Stimulated activated naive CD8-positive, alpha-beta T cell treated with anti-CD3 and anti-CD28 coated beads, Interleukin-15, amount 100 ng/mL, for 72 hours (primary cell): ENCODE measurements around the gene SOCS7.

ENCODE experiments used
- ATAC-seq: fragments of 150-1000 bp; cut with Tn5 transposase; 2 replicates; pipeline ENCODE4 v1.10.0; 2021; ENCODE audit warnings: mild to moderate bottlenecking, moderate library complexity
- DNase-seq, 2 donors: peaks; one replicate each; pipeline ENCODE4 v3.0.0; 2021 to 2022
- H3K27ac Mint-ChIP-seq, 2 donors: one replicate each; pipeline ENCODE4 v1.8.0; 2022; ENCODE audit warnings: mild to moderate bottlenecking in 2 of 2, mixed read lengths in 2 of 2, moderate library complexity in 2 of 2
- H3K27me3 Mint-ChIP-seq: one replicate; pipeline ENCODE4 v1.8.0; 2022; ENCODE audit warnings: mixed read lengths
- H3K4me1 Mint-ChIP-seq: one replicate; pipeline ENCODE4 v1.8.0; 2022; ENCODE audit warnings: mild to moderate bottlenecking, mixed read lengths
- H3K4me3 Mint-ChIP-seq, 2 donors: one replicate each; pipeline ENCODE4 v1.8.0; 2022; ENCODE audit warnings: mild to moderate bottlenecking in 2 of 2, mixed read lengths in 2 of 2, moderate library complexity in 1 of 2
- H3K9me3 Mint-ChIP-seq, 2 donors: one replicate each; pipeline ENCODE4 v1.8.0; 2022; ENCODE audit warnings: mixed read lengths in 2 of 2

Gene SOCS7

DNA sequence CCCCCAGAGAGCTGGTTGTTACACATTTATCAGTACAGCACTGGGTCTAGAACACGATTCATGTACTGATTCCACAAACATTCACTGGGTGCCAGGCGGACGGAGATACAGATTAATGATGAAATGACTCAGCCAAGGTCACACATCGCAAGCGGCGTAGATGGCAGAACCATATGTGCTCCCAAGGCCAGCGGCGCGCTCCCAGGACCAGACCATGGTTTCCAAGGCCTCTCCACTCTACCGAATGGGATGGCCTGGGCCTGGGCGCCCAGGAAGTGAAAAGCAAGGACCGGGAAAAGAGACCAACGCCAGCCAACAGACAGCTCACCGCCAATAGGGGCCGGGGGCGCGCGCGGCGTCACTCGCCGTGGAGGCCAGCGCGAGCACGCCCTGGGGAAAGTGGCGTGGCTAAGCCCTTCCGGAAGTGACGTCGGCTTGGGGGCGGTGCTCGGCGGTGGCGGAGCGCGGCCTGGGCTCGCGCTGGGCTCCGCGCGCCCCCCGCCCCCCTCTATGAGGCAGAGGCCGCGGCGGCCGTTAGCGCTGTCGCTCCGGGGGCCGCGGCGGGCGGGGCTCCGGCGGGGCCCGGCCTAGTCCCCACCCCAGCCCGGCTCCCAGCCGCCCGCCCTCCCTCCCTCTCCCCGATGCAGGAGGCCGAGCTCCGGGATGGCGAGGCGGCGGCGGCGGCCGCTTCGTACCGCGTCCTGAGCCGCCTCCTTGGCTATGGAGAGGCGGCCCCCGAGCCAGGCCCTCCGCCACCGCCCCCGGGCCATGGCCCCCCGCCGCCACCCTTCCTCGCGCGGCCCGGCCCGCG is at the start of gene SOCS7:
Gene SOCS7 (plus strand): TSS at position 433 of the 811 bp plus-strand sequence. CDS start 209 bp downstream, at position 642.
- H3K4me1 Mint-ChIP-seq, result peaks cover 63% of the 10 kb centered on the region
- ATAC-seq, result peak; percentile 95
- H3K27me3 Mint-ChIP-seq, result no peaks in the 10 kb centered on the region
- H3K27ac Mint-ChIP-seq, result peak within 1 kb of the TSS; percentile 97 to 98
- H3K9me3 Mint-ChIP-seq, result no peaks in the 10 kb centered on the region
- peak within 1 kb of the TSS; percentile 93 to 96 for H3K4me3 Mint-ChIP-seq
- DNase-seq, result peak; percentile 90 to 91

GRCh38 chr17:38315497-38315896 is 36.1 kb upstream of the SOCS7 start:
- H3K27me3 Mint-ChIP-seq, result no peaks in the 10 kb centered on the region

DNA sequence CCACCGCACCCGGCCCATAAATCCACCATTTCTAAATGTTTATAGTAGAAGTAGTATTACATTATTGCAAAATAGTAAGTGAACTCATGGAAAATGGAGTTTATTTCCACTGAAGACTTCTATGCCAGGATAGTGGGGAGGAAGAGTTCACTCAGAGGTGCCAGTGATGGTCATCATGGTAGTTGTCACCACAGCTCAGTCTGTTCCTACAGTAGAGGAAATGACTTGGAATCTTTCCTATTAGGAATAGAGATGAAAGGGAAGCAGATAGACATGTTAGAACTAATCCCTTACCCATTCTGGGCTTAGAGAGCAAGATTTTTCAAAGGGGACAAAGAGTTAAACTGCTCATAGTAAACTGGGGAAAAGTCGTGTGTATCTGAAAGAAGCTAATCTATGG is 34.6 kb upstream of the SOCS7 start:
- ATAC-seq, result no peak
- H3K9me3 Mint-ChIP-seq, result no peaks in the 10 kb centered on the region
- DNase-seq, result no peak
- H3K27ac Mint-ChIP-seq, result peak overlapping the region in 1 of 2 donors; percentile 31
- no peaks in the 10 kb centered on the region for H3K27me3 Mint-ChIP-seq
- no peaks in the 10 kb centered on the region for H3K4me1 Mint-ChIP-seq
- H3K4me3 Mint-ChIP-seq, result no peak overlapping the region

More at GRCh38 chr17:38315497-38315896, 36.1 kb upstream of the SOCS7 start:
- Mint-ChIP-seq H3K4me3 (no peak overlapping the region), H3K4me1 (no peaks in the 10 kb centered on the region), H3K9me3 (no peaks in the 10 kb centered on the region), H3K27ac (no peak overlapping the region)
- DNase-seq (no peak), ATAC-seq (no peak)

GRCh38 chr17:38320482-38320881 is 31.2 kb upstream of the SOCS7 start:
- Mint-ChIP-seq H3K9me3 (no peaks in the 10 kb centered on the region), H3K4me3 (no peak overlapping the region), H3K27me3 (no peaks in the 10 kb centered on the region), H3K4me1 (peaks cover 7% of the 10 kb centered on the region), H3K27ac (no peak overlapping the region)
- ATAC-seq (no peak), DNase-seq (no peak)

DNA sequence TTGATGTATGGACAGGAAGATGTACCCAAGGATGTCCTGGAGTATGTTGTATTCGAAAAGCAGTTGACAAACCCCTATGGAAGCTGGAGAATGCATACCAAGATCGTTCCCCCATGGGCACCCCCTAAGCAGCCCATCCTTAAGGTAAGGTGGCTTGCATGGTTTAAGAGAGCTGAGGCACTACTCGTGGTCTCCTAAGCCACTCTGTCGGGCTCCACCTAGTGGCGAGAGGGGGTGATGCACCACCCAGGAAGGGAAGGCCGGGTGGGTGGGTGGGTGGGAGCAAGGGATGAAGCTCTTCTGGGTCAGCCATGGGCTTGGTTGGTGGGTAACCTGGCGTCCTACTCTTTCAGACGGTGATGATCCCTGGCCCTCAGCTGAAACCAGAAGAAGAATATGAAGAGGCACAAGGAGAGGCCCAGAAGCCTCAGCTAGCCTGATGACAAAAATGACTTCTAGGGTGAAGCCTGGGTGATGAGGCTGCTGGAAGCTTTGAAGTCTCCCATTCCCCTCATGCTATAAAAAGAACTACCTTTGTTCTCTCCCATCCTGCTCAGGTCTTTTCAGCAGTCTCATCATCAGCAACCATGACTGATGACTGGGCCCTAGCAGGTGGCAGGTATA is 29.4 kb upstream of the SOCS7 start:
- Mint-ChIP-seq H3K4me3 (no peak overlapping the region), H3K27me3 (no peaks in the 10 kb centered on the region), H3K9me3 (no peaks in the 10 kb centered on the region), H3K27ac (no peak overlapping the region), H3K4me1 (peaks cover 16% of the 10 kb centered on the region)
- ATAC-seq, result peak; percentile 86
- peak; percentile 68 to 70 for DNase-seq

GRCh38 chr17:38322897-38323296 is 28.7 kb upstream of the SOCS7 start:
- H3K4me3 Mint-ChIP-seq, result no peak overlapping the region
- H3K27ac Mint-ChIP-seq, result no peak overlapping the region
- no peaks in the 10 kb centered on the region for H3K27me3 Mint-ChIP-seq
- H3K9me3 Mint-ChIP-seq, result no peaks in the 10 kb centered on the region
- ATAC-seq (no peak), DNase-seq (no peak)
- peaks cover 17% of the 10 kb centered on the region for H3K4me1 Mint-ChIP-seq

GRCh38 chr17:38324141-38324697 is 27.4 kb upstream of the SOCS7 start:
- no peaks in the 10 kb centered on the region for H3K9me3 Mint-ChIP-seq

DNA sequence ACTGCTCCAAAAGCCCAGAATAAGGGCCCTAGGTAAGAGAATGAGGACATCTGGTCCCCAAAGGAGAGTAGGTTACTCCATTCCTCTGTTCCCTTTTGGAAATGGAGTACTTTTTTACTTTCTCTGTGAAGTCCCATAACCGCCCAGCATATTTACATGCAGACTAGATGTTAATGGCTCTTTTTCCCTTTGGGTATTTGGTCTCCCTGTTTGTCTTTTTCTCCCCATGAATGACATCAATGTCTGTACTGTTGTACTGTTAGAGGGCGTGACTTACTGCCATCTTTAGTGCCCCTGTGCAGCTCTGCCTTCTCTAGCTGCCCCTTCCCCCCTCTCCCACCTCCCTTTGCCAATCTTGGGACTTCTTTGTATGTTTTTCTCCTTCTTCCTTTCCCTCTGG is 26.9 kb upstream of the SOCS7 start:
- Mint-ChIP-seq H3K27me3 (no peaks in the 10 kb centered on the region), H3K9me3 (no peaks in the 10 kb centered on the region), H3K4me1 (peaks cover 17% of the 10 kb centered on the region), H3K27ac (no peak overlapping the region), H3K4me3 (no peak overlapping the region)
- no peak for DNase-seq
- ATAC-seq, result no peak

More at GRCh38 chr17:38324141-38324697, 27.4 kb upstream of the SOCS7 start:
- Mint-ChIP-seq H3K27ac (no peak overlapping the region), H3K4me1 (peaks cover 17% of the 10 kb centered on the region), H3K4me3 (no peak overlapping the region), H3K27me3 (no peaks in the 10 kb centered on the region)
- no peak for DNase-seq
- ATAC-seq, result no peak

DNA sequence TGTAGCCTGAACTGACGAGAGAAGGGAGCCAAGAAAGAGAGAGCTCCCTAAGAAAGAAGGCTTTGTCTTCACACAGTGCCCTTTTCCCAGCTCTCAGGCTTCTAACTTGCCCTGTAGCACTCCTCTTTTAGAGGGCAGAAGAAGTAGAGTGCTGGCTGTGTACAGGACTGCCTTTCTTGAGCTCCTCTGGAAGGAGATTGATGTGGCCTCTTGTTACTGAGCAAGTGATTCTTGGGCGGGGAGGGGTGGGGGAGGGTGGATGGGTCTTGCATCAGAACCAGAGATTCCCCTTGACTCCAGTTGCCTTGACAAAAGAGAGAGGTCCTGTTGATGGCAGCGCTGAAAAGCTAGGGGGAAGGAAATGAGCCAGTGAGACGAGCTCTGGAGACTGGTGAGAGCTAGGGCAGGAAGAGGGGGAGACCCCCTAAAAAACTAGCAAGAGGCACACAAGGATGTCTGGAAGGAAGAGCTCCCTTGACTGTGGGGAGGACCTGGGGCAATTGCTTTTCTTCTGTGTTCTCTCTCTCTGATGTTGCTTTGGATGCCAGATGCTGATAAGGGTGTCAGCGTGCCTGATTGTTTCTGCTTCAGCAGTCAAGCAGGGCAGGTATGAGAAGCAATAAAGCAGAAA is 26.3 kb upstream of the SOCS7 start:
- ATAC-seq (peak; percentile 32), DNase-seq (no peak)
- H3K4me3 Mint-ChIP-seq, result peak overlapping the region in 1 of 2 donors; percentile 32
- H3K9me3 Mint-ChIP-seq, result no peaks in the 10 kb centered on the region
- peak overlapping the region; percentile 62 to 67 for H3K27ac Mint-ChIP-seq
- H3K4me1 Mint-ChIP-seq, result peaks cover 17% of the 10 kb centered on the region
- no peaks in the 10 kb centered on the region for H3K27me3 Mint-ChIP-seq

DNA sequence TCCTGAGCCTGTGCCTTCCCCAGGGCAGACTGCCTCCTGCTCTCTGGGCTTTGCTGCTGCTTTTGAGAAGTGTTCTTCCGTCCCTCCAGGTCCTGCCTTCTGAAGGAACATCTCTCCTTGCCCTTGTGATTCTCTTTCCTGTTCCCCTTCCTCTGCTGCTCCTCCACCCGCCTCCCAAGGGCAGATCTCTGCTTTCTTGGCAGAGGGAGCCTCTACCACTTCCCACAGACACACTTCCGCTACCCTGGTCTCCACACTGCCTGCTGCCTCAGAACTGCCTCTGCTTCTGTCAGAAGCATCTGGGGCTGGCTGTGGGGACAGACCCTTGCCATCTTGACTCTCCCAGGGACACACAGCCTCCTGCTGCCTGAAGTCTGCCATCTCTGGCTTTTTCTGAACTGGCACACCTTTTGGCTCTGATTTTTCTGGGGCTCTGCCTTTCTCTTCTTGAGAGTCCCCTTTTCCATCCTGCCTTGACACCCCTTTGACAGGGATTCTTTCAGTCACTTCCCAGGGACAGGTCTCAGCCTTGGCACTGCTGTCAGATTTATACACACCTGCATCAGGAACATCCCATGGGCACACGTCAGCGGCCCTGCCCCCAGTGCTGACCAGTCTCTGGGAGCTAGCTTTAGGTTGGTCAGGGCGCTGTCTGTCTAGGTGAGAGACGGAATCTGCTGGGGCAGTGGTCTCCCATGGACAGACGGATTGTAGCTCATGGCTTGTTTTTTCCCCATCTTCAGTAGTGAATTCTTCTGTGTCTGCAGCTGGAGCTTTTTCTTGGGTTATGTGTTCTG is 24.4 kb upstream of the SOCS7 start:
- no peak for ATAC-seq
- DNase-seq, result no peak
- no peaks in the 10 kb centered on the region for H3K9me3 Mint-ChIP-seq
- peaks cover 17% of the 10 kb centered on the region for H3K4me1 Mint-ChIP-seq
- peak overlapping the region in 1 of 2 donors; percentile 7 for H3K27ac Mint-ChIP-seq
- no peak overlapping the region for H3K4me3 Mint-ChIP-seq
- no peaks in the 10 kb centered on the region for H3K27me3 Mint-ChIP-seq

DNA sequence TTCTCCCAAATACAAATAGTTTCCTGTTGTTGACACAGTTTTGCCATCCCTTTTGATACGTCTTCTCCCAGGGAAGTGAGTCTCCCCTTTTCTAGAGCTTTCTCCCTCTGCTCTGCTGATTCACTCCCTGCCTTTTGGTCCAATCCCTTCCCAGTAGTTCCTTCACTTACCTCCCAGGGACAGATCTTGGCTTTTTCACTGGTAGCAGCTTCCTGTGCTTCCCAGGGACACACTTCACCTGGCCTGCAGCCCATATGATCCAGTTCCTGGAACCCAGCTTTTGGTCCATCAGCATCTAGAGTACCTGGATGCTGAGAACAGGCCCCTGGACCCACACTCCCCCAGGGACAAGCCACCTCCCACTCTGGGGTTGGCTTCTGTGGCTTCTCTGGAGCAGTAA is 23.7 kb upstream of the SOCS7 start:
- ATAC-seq (no peak), DNase-seq (no peak)
- H3K4me1 Mint-ChIP-seq, result peaks cover 17% of the 10 kb centered on the region
- no peaks in the 10 kb centered on the region for H3K27me3 Mint-ChIP-seq
- no peak overlapping the region for H3K27ac Mint-ChIP-seq
- H3K4me3 Mint-ChIP-seq, result no peak overlapping the region
- H3K9me3 Mint-ChIP-seq, result no peaks in the 10 kb centered on the region

- H3K4me3 Mint-ChIP-seq, result no peak overlapping the region
- peak overlapping the region in 1 of 2 donors; percentile 12 for H3K27ac Mint-ChIP-seq
- H3K9me3 Mint-ChIP-seq, result no peaks in the 10 kb centered on the region
Observed at GRCh38 chr17:38328620-38329019, 23.0 kb upstream of the SOCS7 start.

GRCh38 chr17:38329284-38329683 is 22.4 kb upstream of the SOCS7 start:
- Mint-ChIP-seq H3K4me3 (no peak overlapping the region), H3K27ac (peak overlapping the region; percentile 37 to 64), H3K27me3 (peaks cover 11% of the 10 kb centered on the region), H3K9me3 (no peaks in the 10 kb centered on the region), H3K4me1 (peaks cover 17% of the 10 kb centered on the region)
- no peak for DNase-seq
- ATAC-seq, result no peak

More at GRCh38 chr17:38328620-38329019, 23.0 kb upstream of the SOCS7 start:
- ATAC-seq, result no peak
- Mint-ChIP-seq H3K4me1 (peaks cover 17% of the 10 kb centered on the region), H3K27me3 (peaks cover 5% of the 10 kb centered on the region)
- no peak for DNase-seq

GRCh38 chr17:38329808-38330730 is 21.6 kb upstream of the SOCS7 start:
- peaks cover 16% of the 10 kb centered on the region for H3K27me3 Mint-ChIP-seq
- no peak overlapping the region for H3K4me3 Mint-ChIP-seq
- no peak for DNase-seq
- peak overlapping the region in 1 of 2 donors; percentile 66 for H3K27ac Mint-ChIP-seq
- no peaks in the 10 kb centered on the region for H3K9me3 Mint-ChIP-seq
- peaks cover 14% of the 10 kb centered on the region for H3K4me1 Mint-ChIP-seq
- no peak for ATAC-seq
